ENCODE data around the gene RAB26.
"Not testable (repeated sequence)": the region's sequence is repeated elsewhere in the genome, so short reads cannot be mapped to it uniquely, and the experiment has no call there.

DNA sequence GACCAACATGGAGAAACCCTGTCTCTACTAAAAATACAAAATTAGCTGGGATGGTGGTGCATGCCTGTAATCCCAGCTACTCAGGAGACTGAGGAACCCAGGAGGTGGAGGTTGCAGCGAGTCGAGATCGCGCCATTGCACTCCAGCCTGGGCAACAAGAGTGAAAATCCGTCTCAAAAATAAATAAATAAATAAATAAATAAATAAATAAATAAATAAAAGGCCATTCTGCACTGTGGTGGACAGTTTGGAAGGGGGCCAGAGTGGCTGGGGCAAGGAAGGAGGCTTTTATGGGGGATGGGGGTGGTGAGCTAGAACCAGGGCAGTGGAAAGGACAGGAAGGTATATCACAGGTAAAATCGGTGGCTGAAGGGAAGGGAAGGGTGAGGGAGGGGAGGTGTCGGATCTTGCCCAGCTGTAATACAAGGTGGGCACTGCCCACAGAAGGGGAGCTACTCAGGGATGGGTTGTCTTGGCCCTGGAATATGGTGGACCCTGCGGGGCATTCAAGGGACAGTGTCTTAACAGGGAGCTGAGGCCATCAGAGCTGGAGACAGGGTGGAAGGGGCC lies 54.8 kb downstream of the RAB26 start:
- not testable (repeated sequence) for TF ChIP-seq POLR2A (IDR thresholded peaks at IDR 0.05)
- TF ChIP-seq, protein P1, sequence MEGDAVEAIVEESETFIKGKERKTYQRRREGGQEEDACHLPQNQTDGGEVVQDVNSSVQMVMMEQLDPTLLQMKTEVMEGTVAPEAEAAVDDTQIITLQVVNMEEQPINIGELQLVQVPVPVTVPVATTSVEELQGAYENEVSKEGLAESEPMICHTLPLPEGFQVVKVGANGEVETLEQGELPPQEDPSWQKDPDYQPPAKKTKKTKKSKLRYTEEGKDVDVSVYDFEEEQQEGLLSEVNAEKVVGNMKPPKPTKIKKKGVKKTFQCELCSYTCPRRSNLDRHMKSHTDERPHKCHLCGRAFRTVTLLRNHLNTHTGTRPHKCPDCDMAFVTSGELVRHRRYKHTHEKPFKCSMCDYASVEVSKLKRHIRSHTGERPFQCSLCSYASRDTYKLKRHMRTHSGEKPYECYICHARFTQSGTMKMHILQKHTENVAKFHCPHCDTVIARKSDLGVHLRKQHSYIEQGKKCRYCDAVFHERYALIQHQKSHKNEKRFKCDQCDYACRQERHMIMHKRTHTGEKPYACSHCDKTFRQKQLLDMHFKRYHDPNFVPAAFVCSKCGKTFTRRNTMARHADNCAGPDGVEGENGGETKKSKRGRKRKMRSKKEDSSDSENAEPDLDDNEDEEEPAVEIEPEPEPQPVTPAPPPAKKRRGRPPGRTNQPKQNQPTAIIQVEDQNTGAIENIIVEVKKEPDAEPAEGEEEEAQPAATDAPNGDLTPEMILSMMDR (IDR thresholded peaks at IDR 0.05), result not testable (repeated sequence)

All from vagina (tissue), 2 donors.